ENCODE results near the gene MOB3A. TPM values are rescaled to one million over a fixed set of nuclear protein-coding genes. Genes with fewer than 3 reads are reported as not detected.

Gene MOB3A
- total RNA-seq = 13.0 and 17.0 TPM in 2 replicates

DNA sequence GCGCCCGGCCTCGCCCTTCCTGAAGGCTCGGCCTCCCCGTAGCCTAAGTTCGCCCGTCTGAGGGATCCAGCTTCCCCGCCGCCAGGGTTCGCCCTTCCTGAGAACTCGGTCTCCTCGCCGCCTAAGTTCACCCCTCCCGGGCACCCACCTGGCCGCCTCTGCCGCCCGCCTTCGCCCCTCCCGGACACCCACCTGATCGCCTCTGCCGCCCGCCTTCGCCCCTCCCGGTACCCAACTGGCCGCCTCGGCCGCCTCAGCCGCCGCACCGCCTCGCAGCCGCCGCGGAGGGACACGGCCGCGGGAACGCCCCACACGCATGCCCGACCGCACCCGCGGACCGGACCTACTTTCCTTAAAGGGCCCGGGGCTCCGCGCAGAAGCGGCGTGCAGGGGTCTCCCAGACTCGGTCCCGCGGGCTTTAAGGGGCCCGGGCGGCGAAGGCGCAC lies at the start of gene MOB3A:
TSS of gene MOB3A (minus strand) at position 293 of the 446 bp plus-strand sequence. CDS start 17,766 bp downstream, outside the sequence.

DNA sequence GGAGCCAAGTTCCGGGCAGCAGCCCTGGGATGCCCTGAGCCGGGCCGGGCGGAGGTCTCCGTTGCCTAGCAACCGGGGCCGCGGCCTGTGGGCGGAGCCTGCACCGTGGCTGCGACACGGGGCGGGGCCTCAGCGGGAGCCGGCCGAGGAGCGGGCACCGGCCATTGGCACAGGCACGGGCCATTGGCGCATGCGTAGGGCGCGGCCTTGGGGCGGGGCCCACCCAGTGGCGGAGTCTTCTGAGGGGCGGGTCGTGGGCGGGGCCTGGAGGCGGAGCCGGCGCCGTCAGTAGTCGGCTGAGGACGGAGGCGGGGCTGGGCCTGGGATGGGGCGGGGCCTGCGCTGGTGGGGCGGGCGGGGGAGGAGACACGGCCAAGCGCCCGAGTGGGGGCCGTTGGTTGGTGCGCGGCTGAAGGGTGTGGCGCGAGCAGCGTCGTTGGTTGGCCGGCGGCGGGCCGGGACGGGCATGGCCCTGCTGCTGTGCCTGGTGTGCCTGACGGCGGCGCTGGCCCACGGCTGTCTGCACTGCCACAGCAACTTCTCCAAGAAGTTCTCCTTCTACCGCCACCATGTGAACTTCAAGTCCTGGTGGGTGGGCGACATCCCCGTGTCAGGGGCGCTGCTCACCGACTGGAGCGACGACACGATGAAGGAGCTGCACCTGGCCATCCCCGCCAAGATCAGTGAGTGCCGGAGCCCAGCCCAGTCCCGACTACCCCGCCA lies 515 bp upstream of the MOB3A start, which contains the start of gene IZUMO4:
TSS of gene IZUMO4 (plus strand) at position 436 of the 723 bp plus-strand sequence. CDS start at position 467, 31 bp downstream.

DNA sequence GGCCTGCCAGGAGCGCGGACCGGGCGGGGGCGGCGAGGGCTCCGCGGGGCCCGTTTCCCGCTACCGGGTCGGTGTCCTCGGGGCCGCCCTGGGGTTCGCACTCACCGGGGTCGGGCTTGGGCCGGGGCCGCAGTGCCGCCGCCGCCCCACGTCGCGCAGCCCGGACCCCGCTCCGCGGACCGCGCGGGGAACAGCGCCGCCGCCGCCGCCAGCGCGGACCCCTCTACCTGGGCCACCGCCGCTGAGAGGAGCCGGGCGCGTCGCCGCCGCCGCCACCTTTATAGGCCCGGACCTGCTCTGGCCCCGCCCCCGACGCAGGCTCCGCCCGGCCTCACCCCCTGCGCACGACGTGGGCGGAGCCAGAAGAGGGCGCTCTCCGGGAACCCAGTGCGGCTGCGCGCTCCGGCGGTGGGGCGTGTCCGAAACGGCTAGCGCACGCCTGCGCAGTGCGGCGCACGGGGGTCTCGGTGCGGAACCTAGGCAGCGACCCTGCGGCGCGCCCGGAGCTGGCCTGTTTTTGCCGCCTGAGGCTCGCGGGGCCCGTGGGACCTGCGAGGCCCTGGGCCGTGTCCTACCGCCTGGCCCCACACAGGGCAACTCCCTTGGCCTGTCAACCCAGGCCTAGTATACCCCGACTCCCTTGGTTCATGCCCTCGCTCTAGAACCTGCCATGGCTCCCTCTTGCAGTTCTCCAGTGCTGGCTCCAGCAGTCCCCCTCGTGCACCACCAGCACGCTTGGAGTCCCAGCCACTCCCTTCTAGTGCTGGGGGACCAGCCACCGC lies 44.9 kb downstream of the MOB3A start, which contains the start of gene MKNK2:
TSS of gene MKNK2 (minus strand) at position 254 of the 782 bp plus-strand sequence. CDS start 393 bp downstream, outside the sequence.

Other genes starting within 250 kb of the MOB3A start
- gene REXO1, start 247.8 kb downstream of the MOB3A start, total RNA-seq = 5.2 and 8.4 TPM in 2 replicates
- 3.8 and 6.2 TPM in 2 replicates for gene KLF16, start 232.7 kb downstream of the MOB3A start, total RNA-seq
- 125 and 126 TPM in 2 replicates for gene ABHD17A, start 210.8 kb downstream of the MOB3A start, total RNA-seq
- 0.97 and 2.7 TPM in 2 replicates for gene ADAT3, start 190.9 kb downstream of the MOB3A start, total RNA-seq
- gene SCAMP4, start 190.9 kb downstream of the MOB3A start, total RNA-seq = 22.4 and 25.4 TPM in 2 replicates
- 54.4 and 62.7 TPM in 2 replicates for gene CSNK1G2, start 155.2 kb downstream of the MOB3A start, total RNA-seq
- gene BTBD2, start 80.6 kb downstream of the MOB3A start, total RNA-seq = 36.7 and 41.9 TPM in 2 replicates
- 72.4 and 92.7 TPM in 2 replicates for gene MKNK2, start 45.1 kb downstream of the MOB3A start, total RNA-seq
- gene IZUMO4, start 589 bp upstream of the MOB3A start, total RNA-seq = under 0.01 TPM in 1 of 2 replicates, not detected in the other
- 67.9 and 86.1 TPM in 2 replicates for gene AP3D1, start 55.2 kb upstream of the MOB3A start, total RNA-seq
- 4.0 and 4.5 TPM in 2 replicates for gene DOT1L, start 67.6 kb upstream of the MOB3A start, total RNA-seq
- 59.8 and 63.5 TPM in 2 replicates for gene PLEKHJ1, start 140.0 kb upstream of the MOB3A start, total RNA-seq
- 24.9 and 39.0 TPM in 2 replicates for gene SF3A2, start 140.5 kb upstream of the MOB3A start, total RNA-seq
- gene AMH, start 153.0 kb upstream of the MOB3A start, total RNA-seq = 0.76 and 0.97 TPM in 2 replicates
- not detected in 2 replicates for gene JSRP1, start 160.1 kb upstream of the MOB3A start, total RNA-seq
- gene PEAK3, start 185.8 kb upstream of the MOB3A start, total RNA-seq = not detected in 2 replicates
- gene LINGO3, start 211.8 kb upstream of the MOB3A start, total RNA-seq = not detected in 2 replicates
- 163 and 319 TPM in 2 replicates for gene LSM7, start 232.3 kb upstream of the MOB3A start, total RNA-seq
- gene SPPL2B, start 232.4 kb upstream of the MOB3A start, total RNA-seq = 22.7 and 26.3 TPM in 2 replicates

Measured in epithelial cell of umbilical artery (primary cell).